Measurements from ENCODE around the gene RFPL4A.
"Not testable (repeated sequence)": the region's sequence is repeated elsewhere in the genome, so short reads cannot be mapped to it uniquely, and the experiment has no call there.

Gene RFPL4A

DNA sequence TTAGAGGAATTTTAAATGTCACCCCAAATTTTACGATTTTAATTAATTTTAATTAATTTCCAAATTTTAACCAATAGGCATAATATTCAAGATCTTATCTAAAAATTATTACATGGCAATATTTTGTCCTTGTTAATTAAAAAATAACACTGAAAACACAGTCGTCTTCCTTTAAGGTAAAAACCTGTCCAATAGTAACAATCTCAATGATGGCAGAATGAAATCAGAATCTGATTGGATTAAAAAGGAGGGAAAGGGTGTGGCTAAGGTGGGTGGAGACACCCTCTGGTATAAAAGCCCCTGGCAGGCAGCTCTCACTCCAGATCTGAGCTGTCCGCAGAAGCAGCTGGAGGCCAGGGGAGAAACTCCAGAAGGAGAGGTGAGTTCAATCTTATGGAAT lies at the start of gene RFPL4A:
Gene RFPL4A (plus strand): TSS at position 301 of the 400 bp plus-strand sequence. CDS start 2,704 bp downstream, outside the sequence.
- DNase-seq, result not testable (repeated sequence)

DNA sequence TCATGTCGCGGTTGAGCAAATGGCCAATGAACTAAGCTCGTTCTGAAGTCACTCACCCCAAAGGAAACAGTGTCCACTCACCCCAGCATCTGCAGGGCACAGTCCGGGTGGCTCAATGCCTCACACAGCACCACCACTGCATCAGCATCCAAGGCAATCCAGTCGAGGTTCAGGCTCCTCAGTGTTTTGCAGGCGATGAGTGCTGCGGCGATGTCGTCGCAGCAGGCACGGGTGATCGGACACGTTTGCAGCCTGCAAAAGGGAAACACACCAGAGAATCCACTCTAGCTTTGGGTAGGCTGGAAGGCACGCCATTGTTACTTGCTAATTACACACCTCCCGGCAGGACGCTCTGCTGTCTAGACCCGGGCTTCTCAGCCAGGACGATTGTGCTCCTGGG lies 47.2 kb upstream of the RFPL4A start:
- no peak for DNase-seq

DNA sequence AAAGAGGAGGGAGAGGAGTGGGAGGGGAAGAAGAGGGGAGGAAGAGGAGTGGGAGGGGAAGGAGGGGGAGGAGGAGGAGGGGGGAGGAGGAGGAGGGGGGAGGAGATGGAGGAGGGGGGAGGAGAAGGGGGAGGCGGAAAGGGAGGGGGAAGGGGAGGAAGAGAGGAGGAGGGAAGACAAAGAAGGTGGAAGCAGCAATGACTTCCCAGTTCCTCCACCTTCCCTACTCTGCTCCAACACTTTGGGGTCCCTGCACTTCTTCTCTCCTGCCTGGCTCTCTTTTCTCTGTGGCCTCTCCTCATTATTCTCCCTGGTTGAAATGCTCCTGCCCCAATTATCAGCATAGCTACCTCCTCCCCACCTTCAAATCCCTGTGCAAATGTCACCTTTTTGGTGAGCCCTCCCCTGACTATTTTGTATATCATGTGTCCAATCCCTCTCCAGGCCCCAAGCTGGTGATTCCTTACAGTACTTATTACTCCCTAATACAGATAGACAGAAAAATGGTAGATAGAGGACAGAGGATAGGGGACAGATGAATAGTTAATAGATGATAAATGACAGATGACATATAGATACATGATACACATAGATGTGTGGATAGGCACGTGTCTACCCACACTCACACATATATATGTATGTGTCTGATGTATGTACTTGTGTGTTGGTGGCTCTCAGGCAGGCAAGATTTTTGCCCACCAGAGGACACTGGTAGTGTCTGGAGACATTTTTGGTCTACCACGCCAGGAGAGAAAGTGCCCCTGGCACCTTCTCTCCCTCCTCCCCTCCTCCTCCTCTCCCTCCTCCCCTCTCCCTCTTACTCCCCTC lies 45.9 kb upstream of the RFPL4A start:
- DNase-seq, result no peak

DNA sequence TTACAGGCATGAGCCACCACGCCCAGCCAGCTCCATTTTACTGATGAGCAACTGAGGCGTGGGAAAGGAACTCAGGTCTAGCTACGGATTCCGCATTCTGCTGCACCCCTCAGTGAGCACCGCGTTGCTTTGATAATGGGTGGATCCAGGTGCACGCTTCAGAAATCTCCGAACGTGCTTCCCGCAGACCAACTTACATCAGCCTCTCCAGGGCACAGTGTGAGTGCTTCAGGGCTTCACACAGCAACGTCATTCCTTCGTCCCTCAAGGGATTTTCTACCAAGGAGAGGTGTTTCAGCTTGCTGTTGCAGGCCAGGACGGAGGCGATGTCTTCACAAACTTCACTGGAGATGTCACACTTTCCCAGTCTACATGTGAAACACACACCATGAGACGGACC lies 42.4 kb upstream of the RFPL4A start:
- no peak for DNase-seq

DNA sequence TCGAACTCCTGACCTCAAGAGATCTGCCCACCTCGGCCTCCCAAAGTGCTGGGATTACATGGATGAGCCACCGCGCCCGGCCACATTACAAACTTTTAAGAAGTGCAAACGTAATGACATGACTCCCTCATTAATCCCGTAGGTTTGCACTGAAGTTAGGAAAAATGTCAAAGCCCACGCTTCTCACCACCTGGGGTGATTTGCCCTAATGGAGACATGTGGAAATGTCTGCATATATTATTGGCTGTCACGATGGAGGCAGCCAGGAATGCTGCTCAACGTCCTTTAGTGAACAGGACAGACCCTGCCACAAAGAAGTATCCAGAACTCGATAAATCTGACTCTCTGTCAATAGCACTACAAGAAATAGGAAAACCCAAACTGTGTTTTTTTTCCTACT lies 41.6 kb upstream of the RFPL4A start:
- DNase-seq, result no peak

DNA sequence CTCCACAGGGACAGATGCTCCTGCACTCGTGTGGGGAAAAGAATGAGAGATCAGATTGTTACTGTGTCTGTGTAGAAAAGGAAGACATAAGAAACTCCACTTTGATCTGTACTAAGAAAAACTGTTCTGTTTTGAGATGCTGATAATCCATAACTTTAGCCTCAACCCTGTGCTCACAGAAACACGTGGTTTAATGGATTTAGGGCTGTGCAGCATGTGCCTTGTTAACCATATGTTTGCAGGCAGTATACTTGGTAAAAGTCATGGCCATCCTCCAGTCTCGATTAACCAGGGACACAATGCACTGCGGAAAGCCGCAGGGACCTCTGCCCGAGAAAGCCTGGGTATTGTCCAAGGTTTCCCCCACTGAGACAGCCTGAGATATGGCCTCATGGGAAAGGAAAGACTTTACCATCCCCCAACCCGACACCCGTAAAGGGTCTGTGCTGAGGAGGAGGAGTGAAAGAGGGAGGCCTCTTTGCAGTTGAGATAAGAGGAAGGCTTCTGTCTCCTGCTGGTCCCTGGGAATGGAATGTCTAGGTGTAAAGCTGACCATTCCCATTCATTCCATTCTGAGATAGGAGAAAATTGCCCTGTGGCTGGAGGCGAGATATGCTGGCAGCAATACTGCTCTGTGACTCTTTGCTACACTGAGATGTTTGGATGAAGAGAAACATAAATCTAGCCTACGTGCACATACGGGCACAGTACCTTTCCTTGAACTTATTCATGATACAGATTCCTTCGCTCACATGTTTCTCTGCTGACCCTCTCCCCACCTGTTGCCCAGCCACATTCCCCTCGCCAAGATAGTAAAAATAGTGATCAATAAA lies 40.8 kb upstream of the RFPL4A start:
- not testable (repeated sequence) for DNase-seq

DNA sequence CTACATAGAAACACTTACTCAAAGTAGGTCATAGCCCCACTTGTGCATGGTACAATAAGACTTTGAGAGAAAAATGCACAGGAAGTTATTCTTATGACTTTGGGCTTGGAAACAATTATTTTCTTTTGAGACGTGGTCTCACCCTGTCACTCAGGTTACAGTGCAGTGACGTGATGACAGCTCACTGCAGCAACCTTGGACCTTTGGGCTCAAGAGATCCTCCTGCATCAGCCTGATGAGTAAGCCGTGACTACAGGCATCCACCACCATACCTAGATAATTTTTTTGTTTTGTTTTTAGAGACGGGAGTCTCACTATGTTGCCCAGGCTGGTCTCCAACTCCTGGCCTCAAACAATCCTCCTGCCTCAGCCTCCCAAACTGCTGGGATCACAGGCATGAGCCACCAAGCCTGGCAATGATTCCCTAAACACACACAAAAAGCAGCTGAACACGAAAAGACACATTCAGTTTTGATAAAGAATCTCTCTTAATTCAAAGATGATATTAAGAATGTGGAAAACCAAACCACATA lies 38.6 kb upstream of the RFPL4A start:
- no peak for DNase-seq

DNA sequence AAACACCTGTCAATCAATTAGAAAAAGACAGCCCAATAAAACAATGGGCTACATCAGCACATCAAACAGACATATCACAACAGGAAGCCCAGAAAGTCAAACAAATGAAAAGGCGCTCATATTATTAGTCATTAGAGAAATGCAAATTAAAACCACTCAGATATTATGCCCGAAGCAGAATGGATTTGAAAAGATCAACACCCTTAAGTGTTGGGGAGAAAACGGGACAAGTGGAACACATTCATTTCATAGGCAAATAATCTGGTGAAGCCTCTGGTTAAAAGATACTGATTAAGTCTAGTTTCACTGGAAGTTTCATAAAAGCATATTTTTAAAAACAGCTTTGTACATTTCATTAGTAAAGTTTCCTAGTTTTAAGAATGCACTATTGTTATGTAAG lies 38.1 kb upstream of the RFPL4A start:
- no peak for DNase-seq

DNA sequence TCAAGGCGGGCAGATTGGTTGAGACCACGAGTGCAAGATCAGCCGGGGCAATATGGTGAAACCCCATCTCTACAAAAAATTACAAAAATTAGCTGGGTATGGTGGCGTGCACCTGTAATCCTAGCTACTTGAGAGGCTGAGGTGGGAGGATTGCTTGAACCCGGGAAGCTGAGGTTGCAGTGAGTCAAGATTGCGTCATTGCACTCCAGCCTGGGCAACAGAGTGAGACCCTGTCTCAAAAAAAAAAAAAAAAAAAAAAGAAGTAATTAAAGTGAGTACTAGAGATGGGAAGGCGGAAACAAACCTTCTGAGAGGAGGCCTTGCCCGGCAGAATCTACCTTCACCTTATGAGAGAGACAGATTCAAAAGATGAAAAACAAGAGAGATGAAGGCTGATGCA lies 35.4 kb upstream of the RFPL4A start:
- DNase-seq, result no peak

DNA sequence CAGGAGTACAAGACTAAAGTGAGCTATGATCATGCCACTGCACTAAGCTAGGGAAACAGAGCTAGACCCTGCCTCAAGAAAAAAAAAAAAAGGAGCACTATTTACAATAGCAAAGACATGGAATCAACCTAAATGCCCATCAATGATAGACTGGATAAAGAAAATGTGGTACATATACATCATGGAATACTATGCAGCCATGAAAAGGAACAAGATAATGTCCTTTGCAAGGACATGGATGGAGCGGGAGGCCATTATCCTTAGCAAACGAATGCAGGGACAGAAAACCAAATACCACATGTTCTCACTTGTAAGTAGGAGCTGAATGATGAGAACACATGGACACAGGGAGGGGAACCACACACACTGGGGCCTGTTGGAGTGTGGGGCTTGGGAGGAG lies 28.5 kb upstream of the RFPL4A start:
- not testable (repeated sequence) for DNase-seq

DNA sequence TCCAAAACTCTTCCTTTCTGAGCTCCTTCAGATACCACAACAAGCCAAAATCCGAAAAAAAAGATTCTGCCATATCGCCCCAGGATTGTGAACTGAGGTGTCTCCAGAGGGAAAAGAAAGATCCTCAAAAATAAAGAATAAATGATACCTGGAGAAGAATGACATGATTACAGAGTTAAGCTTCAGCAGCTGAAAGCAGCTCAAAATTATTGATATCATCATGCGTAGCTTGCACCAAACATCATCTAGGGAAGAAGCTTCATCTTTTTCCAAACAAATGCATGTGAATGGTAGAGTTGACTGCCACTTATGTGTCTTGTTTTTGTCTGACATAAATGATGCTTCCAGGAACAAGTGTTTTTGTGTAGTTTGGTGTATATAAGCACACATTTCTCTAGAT lies 20.6 kb upstream of the RFPL4A start, which contains the start of gene NLRP9:
Gene NLRP9 (minus strand): TSS at position 101 of the 400 bp plus-strand sequence. CDS start 28 bp downstream, at position 73.
- no peak for DNase-seq

DNA sequence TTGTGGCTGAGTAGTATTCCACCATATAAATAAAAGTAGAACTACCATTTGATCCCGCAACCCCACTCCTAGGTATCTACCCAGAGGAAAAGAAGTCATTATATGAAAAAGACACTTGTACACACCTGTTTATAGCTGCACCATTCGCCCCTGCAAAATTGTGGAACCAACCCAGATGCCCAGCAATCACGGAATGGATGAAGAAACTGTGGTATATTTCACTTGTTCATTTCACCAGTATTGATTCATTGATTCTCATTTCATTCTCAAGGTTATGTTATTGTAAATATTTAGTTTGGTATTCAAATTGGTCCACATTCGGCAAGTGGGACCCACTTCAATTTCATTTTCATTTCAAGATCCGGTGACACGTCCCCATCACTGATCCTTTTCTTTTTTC lies 8.2 kb upstream of the RFPL4A start:
- DNase-seq, result no peak

DNA sequence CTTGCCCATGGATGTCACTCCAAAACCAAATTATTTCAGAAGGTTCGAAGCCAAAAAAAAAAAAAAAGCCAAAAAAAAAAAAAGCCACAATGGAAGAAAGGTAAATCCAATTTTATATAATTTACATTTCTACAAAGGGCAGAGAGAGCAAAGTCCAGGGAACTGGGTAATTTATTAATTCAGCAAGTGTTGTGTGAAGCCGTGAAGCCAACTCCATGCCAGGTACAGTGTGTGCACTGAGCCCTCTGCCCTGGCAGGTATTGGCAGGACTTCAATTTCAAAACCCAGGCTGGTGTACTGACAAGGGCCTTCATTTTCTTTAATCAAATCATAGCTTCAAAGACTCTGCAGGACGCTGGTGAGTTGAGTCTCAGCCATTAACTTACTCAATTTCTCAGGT lies 5.5 kb upstream of the RFPL4A start:
- no peak for DNase-seq

DNA sequence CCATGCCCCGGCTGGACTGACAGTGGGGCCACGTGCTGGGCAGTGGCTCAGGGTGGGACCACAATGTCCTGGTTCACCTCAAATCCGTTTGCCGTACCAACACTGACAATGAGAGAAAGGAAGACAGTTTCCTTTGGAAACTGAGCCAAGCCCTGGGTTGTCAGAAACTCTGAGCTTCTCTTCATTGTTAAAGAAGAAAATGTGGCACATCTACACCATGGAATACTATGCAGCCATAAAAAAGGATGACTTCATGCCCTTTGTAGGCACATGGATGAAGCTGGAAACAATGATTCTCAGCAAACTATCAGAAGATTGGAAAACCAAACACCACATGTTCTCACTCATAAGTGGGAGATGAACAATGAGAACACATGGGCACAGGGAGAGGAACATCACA lies 2.1 kb upstream of the RFPL4A start:
- not testable (repeated sequence) for DNase-seq

DNA sequence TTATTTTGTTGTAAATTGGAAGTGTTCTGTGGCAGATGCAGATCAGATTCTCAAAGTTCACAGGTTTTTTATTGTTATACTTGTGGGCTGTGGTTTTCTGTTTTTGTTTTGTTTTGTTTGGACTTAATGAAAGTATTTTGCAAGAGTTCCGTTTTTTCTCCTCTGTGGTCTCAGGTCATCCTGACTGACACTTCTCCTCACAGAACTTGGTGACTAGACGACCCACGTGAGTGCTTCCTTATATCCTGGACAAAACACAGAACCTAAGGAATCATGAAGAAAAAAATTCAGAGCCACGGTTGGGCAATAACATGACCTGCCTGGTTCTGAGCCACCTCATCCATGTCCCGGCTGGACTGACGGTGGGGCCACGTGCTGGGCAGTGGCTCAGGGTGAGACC lies 7.6 kb downstream of the RFPL4A start:
- no peak for DNase-seq

DNA sequence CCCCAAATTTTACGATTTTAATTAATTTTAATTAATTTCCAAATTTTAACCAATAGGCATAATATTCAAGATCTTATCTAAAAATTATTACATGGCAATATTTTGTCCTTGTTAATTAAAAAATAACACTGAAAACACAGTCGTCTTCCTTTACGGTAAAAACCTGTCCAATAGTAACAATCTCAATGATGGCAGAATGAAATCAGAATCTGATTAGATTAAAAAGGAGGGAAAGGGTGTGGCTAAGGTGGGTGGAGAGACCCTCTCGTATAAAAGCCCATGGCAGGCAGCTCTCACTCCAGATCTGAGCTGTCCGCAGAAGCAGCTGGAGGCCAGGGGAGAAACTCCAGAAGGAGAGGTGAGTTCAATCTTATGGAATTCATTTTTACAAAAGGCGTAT lies 9.9 kb downstream of the RFPL4A start, which contains the start of gene RFPL4AL1:
Gene RFPL4AL1 (plus strand): TSS at position 301 of the 400 bp plus-strand sequence. CDS start 2,687 bp downstream, outside the sequence.
- not testable (repeated sequence) for DNase-seq

DNA sequence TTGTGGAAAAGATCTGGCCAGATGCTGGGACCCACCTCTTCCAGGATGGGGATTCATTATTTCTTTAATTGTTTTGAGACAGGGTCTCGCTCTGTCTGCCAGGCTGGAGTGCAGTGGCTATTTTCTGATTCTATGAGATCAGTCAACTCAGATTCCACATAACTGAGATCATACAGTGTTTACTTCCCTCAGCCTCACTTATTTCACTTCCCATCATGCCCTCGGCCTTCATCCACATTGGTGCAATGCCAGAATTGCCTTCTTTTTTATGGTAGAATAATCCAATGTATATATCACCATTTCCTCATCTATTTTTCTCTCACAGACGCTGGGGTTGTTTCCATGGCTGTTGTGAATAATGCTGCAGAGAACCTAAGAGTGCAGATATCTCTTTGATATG lies 10.7 kb downstream of the RFPL4A start:
- DNase-seq, result not testable (repeated sequence)

DNA sequence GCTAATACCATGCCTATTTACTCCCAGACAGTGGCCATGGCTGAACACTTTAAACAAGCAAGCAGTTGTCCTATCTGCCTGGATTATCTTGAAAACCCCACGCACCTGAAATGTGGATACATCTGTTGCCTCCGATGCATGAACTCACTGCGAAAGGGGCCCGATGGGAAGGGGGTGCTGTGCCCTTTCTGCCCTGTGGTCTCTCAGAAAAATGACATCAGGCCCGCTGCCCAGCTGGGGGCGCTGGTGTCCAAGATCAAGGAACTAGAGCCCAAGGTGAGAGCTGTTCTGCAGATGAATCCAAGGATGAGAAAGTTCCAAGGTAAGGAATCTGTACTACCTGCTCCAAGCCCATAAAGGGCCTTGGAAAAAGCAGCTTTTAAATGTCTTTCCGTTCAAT lies 18.6 kb downstream of the RFPL4A start:
- no peak for DNase-seq

DNA sequence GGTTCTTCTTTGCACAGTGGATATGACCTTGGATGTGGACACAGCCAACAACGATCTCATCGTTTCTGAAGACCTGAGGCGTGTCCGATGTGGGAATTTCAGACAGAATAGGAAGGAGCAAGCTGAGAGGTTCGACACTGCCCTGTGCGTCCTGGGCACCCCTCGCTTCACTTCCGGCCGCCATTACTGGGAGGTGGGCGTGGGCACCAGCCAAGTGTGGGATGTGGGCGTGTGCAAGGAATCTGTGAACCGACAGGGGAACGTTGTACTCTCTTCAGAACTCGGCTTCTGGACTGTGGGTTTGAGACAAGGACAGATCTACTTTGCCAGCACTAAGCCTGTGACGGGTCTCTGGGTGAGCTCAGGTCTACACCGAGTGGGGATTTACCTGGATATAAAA lies 19.4 kb downstream of the RFPL4A start:
- no peak for DNase-seq

DNA sequence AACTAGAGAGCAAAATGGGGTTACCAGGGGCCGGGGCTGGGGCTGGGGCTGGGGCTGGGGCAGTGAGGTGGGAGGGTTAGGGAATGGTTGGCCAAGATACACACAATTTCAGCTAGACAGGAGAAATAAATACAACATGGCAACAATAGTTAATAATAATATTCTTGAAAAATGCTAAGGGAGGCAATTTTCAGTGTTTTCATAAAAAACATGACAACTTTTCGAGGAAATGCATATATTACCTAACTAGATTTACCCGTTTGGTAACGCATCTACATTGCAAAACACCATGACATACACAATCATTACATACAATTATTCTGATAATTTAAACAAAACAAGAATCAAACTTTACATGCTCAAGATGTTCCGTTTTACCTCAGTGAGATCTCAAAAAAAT lies 22.2 kb downstream of the RFPL4A start:
- DNase-seq, result no peak

DNA sequence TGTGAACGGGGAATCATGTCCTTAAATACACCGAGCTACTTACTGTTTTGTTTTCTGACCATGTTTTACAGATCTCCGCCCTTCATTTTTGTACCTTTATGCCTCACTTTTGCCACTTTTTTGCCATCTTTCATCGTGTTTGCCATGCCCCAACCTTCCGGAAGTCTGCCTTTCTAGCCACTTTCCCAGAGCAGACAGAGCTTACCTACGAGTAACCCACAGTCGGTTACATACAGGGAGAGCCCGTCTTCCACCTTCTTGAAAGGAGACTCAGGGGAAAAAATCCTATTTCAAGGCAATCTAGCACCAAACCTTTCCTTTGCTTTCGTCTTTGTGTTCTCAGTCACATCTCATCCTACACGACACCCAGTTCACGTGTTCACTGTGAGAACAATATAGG lies 36.1 kb downstream of the RFPL4A start:
- no peak for DNase-seq

DNA sequence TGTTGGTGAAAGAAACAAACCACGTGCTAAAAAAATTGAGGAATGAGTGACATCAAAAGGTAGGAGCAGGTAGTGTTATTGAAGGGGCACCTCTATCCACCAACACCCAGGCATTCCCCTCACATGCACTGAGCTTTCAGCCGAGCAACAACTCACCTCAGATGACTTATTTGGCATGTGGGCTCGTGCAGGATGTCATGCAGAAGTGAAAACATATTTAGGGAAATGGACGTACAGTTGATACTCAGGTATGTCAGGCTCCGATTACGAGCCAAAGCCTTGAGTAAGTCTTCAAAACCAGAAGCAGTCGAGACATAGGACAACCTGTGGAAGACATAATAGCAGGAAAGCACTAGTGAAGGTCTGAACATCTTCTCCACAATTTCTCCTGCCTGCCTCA lies 42.5 kb downstream of the RFPL4A start:
- DNase-seq, result no peak

DNA sequence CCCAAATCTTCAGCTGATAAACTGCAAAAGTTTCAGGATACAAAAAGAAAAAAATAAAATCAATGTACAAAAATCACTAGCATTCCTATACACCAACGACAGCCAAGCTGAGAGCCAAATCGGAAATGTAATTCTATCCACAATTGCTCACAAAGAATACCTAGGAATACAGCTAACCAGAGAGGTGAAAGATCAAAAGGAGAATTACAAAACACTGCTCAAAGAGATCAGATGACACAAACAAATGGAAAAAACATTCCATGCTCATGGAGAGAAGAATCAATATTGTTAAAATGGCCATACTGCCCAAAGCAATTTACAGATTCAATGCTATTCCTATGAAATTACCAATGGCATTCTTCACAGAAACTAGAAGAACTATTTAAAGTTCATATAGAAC lies 43.4 kb downstream of the RFPL4A start:
- DNase-seq, result no peak
